NCI-H1048 (cell line): ENCODE results near the gene SERINC2.
"Not testable (repeated sequence)": the region's sequence is repeated elsewhere in the genome, so short reads cannot be mapped to it uniquely, and the experiment has no call there.

Experiments
- DNase-seq: peaks from one replicate; lab custom pipeline; 2025; lab: John Stamatoyannopoulos, UW

SERINC2 gene

GRCh38 chr1:31383967-31384366 is 29.0 kb upstream of the SERINC2 start:
- no peak for DNase-seq

- not testable (repeated sequence) for DNase-seq
These were observed 26.3 kb upstream of the SERINC2 start for GRCh38 chr1:31386576-31387243.

- no peak for DNase-seq
These were observed 25.4 kb upstream of the SERINC2 start for GRCh38 chr1:31387612-31388011.

- DNase-seq, result no peak
These were observed 23.4 kb upstream of the SERINC2 start for GRCh38 chr1:31389616-31390015.

GRCh38 chr1:31390071-31390470 is 22.9 kb upstream of the SERINC2 start:
- no peak for DNase-seq

GRCh38 chr1:31393463-31393862 is 19.6 kb upstream of the SERINC2 start:
- DNase-seq, result no peak

GRCh38 chr1:31394584-31395193 is 18.3 kb upstream of the SERINC2 start:
- peak; percentile 76 for DNase-seq

- DNase-seq, result no peak
These were observed 16.2 kb upstream of the SERINC2 start for GRCh38 chr1:31396633-31397351.

- no peak for DNase-seq
These were observed 15.5 kb upstream of the SERINC2 start for GRCh38 chr1:31397360-31398095.

- DNase-seq, result no peak
These were observed 14.8 kb upstream of the SERINC2 start for GRCh38 chr1:31398246-31398645.

GRCh38 chr1:31399976-31400375 is 13.0 kb upstream of the SERINC2 start:
- DNase-seq, result no peak

GRCh38 chr1:31400393-31400792 is 12.6 kb upstream of the SERINC2 start:
- no peak for DNase-seq

- no peak for DNase-seq
These were observed 11.8 kb upstream of the SERINC2 start for GRCh38 chr1:31401241-31401640.

GRCh38 chr1:31405578-31406245 is 7.3 kb upstream of the SERINC2 start:
- DNase-seq, result no peak

- DNase-seq, result no peak
These were observed 5.9 kb upstream of the SERINC2 start for GRCh38 chr1:31407029-31407626.

GRCh38 chr1:31408788-31409318 is 4.2 kb upstream of the SERINC2 start:
- DNase-seq, result no peak

GRCh38 chr1:31409946-31410858 is 2.8 kb upstream of the SERINC2 start:
- no peak for DNase-seq

GRCh38 chr1:31410871-31411270 is 2.1 kb upstream of the SERINC2 start:
- no peak for DNase-seq

GRCh38 chr1:31412205-31412604 is 808 bp upstream of the SERINC2 start:
- DNase-seq, result no peak

- DNase-seq, result no peak
These were observed 490 bp downstream of the SERINC2 start for GRCh38 chr1:31413405-31414001.
